ENCODE measurements around the gene SLC25A47. TPM values are rescaled to one million over a fixed set of nuclear protein-coding genes. Genes with fewer than 3 reads are reported as not detected.
A peak's percentile ranks its signal among the peaks of the same experiment; 100 is the strongest.

The SLC25A47 gene
- total RNA-seq, 4 donors from 2014 or later, result 0.54 to 1.2 TPM; not detected in 2

DNA sequence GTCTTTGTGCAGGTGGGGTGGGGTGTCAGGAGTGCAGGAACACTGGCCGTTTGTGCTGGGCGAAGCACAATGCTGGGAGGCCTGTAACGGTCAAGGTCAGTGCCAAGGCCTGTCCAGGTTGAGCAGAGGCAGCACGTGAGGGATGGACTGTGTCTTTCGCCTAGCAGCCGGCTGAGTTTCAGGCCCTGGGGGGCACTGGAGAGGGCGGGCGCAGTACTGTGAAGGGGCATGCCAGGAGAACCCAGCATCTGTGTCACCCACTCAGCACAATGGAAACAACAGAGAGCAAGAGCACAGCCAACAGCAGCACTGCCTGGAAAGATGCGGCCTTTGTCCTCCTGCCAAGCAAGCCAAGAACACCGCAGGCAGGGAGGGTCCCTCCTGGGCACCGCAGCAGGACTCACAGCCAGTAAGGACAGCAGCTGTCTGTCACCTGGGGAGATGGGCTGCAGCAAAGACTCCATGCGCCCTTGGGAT lies 25.2 kb downstream of the SLC25A47 start:
- Histone ChIP-seq H3K4me1 (peaks cover 0 to 21% (median 0%) of the 10 kb centered on the region in 4 donors), H3K4me3 (no peak overlapping the region), H3K27me3 (no peaks in the 10 kb centered on the region), H3K9me3 (no peaks in the 10 kb centered on the region), H3K27ac (peak overlapping the region in 2 of 4 donors; percentile 62 to 66), H3K36me3 (peaks cover 0 to 56% (median 0%) of the 10 kb centered on the region in 3 donors)
- DNase-seq, result peak in 1 of 3 donors; percentile 63
- no peak for TF ChIP-seq POLR2A (IDR thresholded peaks at IDR 0.05)
- TF ChIP-seq, protein P1, sequence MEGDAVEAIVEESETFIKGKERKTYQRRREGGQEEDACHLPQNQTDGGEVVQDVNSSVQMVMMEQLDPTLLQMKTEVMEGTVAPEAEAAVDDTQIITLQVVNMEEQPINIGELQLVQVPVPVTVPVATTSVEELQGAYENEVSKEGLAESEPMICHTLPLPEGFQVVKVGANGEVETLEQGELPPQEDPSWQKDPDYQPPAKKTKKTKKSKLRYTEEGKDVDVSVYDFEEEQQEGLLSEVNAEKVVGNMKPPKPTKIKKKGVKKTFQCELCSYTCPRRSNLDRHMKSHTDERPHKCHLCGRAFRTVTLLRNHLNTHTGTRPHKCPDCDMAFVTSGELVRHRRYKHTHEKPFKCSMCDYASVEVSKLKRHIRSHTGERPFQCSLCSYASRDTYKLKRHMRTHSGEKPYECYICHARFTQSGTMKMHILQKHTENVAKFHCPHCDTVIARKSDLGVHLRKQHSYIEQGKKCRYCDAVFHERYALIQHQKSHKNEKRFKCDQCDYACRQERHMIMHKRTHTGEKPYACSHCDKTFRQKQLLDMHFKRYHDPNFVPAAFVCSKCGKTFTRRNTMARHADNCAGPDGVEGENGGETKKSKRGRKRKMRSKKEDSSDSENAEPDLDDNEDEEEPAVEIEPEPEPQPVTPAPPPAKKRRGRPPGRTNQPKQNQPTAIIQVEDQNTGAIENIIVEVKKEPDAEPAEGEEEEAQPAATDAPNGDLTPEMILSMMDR (IDR thresholded peaks at IDR 0.05), result no peak

- H3K27ac ChIP-seq, result peak overlapping the region in 3 of 4 donors; percentile 40 to 66 (median 62)
- DNase-seq, result peak in 2 of 3 donors; percentile 63 to 68
- peaks cover 0 to 21% (median 0%) of the 10 kb centered on the region in 4 donors for H3K4me1 ChIP-seq
- H3K9me3 ChIP-seq, result no peaks in the 10 kb centered on the region
- no peaks in the 10 kb centered on the region for H3K27me3 ChIP-seq
- no peak overlapping the region for H3K4me3 ChIP-seq
- H3K36me3 ChIP-seq, result peaks cover 0 to 63% (median 0%) of the 10 kb centered on the region in 3 donors
- TF ChIP-seq, protein P1 (IDR thresholded peaks at IDR 0.05), result no peak
- no peak for TF ChIP-seq POLR2A (IDR thresholded peaks at IDR 0.05)
Measured at GRCh38 chr14:100348784-100349685, 25.9 kb downstream of the SLC25A47 start.

DNA sequence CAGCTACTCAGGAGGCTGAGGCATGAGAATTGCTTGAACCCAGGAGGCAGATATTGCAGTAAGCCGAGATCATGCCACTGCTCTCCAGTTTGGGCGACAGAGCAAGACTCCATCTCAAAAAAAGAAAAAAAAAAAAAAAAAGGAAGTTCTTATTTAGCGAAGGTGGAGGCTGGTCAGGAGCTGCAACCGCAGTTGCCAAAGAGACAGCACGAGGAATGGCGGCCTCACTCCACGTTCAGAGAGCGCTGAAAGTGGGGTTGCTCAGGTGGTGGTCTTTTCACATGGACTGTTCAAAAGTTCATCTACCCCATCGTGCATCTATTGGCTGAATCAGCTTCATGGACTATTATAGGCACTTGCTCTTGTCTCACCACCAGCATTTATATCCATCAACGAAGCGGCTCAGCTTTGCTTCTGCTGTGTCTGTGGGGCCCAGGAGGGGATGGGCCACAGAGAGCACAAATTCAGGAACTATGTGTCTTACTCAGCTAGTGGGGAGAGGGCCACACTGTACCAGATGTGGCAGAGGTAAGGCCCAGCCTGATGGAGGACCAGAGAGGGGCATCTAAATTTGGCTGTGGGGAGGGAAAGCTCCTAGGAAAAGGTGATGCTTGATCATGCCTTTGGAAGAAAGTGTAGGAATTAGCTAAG lies 27.3 kb downstream of the SLC25A47 start:
- no peak for DNase-seq
- H3K4me3 ChIP-seq, result no peak overlapping the region
- H3K36me3 ChIP-seq, result peaks cover 0 to 77% (median 0%) of the 10 kb centered on the region in 3 donors
- no peak overlapping the region for H3K27ac ChIP-seq
- H3K9me3 ChIP-seq, result no peaks in the 10 kb centered on the region
- no peaks in the 10 kb centered on the region for H3K27me3 ChIP-seq
- TF ChIP-seq POLR2A (IDR thresholded peaks at IDR 0.05), result no peak
- TF ChIP-seq, protein P1 (IDR thresholded peaks at IDR 0.05), result no peak
- peaks cover 0 to 21% (median 0%) of the 10 kb centered on the region in 4 donors for H3K4me1 ChIP-seq

GRCh38 chr14:100350986-100351385 lies 27.8 kb downstream of the SLC25A47 start:
- no peak for DNase-seq
- TF ChIP-seq, protein P1 (IDR thresholded peaks at IDR 0.05), result no peak
- no peak for TF ChIP-seq POLR2A (IDR thresholded peaks at IDR 0.05)
- Histone ChIP-seq H3K36me3 (peaks cover 0 to 78% (median 0%) of the 10 kb centered on the region in 3 donors), H3K4me1 (peaks cover 0 to 21% (median 0%) of the 10 kb centered on the region in 4 donors), H3K27me3 (no peaks in the 10 kb centered on the region), H3K9me3 (no peaks in the 10 kb centered on the region), H3K27ac (no peak overlapping the region), H3K4me3 (no peak overlapping the region)

DNA sequence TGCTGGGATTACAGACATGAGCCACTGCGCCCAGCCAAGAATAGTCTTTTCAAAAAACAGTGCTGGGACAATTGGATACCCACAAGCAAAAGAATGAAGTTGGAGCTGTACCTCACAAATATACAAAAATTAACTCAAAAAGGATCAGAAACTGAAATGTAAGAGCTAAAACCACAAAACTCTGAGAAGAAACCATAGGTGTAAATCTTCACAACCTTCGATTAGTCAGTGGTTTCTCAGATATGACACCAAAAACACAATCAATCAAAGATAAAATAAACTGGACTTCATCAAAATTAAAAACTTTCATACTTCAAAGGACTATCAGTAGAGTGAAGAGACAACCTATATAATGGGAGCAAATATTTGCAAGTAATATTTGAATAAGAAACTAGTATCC lies 35.3 kb downstream of the SLC25A47 start:
- peaks cover 0 to 53% (median 2%) of the 10 kb centered on the region in 3 donors for H3K36me3 ChIP-seq
- no peaks in the 10 kb centered on the region for H3K9me3 ChIP-seq
- TF ChIP-seq, protein P1 (IDR thresholded peaks at IDR 0.05), result no peak
- no peak for TF ChIP-seq POLR2A (IDR thresholded peaks at IDR 0.05)
- no peak for DNase-seq
- H3K27me3 ChIP-seq, result no peaks in the 10 kb centered on the region
- H3K4me3 ChIP-seq, result no peak overlapping the region
- no peaks in the 10 kb centered on the region for H3K4me1 ChIP-seq
- no peak overlapping the region for H3K27ac ChIP-seq

Measured in Peyer's patch (tissue), 4 donors.